Measurements from ENCODE around the gene THSD7B. TPM values are rescaled to one million over a fixed set of nuclear protein-coding genes. Genes with fewer than 3 reads are reported as not detected.

The THSD7B gene
- total and polyA plus RNA-seq, 2 experiments from 2014 or later = 0.86 to 3.8 TPM

GRCh38 chr2:137521653-137522619 is 756.6 kb downstream of the THSD7B start:
- Mint-ChIP-seq H3K36me3 (ENCODE audit: low read depth) (no peaks in the 10 kb centered on the region), H3K27me3 (ENCODE audit: insufficient read depth, low read depth, poor library complexity) (no peaks in the 10 kb centered on the region), H3K27ac (no peak overlapping the region; the same call in 1 of the 2 replicates), H3K9me3 (0 out of 3 replicates have a peak, but pooled peaks cover 2% of the 10 kb centered on the region), H3K4me3 (no peak overlapping the region), H3K4me1 (peaks cover 11% of the 10 kb centered on the region)
- no peaks in the 10 kb centered on the region for H3K27me3 ChIP-seq (ENCODE audit: insufficient read depth)
- DNase-seq (ENCODE audit: low spot score) = peak; percentile 27
- no peaks in the 10 kb centered on the region for H3K9me2 ChIP-seq (ENCODE audit: insufficient read depth)
- no peaks in the 10 kb centered on the region for H3F3A ChIP-seq (replicated peaks; ENCODE audit: low read depth)
- H3K4me2 ChIP-seq = no peak overlapping the region
- ATAC-seq = peak; percentile 48; the same call in 2 of the 3 replicates
- H3K4me1 ChIP-seq (ENCODE audit: insufficient read depth) = peaks cover 7% of the 10 kb centered on the region
- H3K27ac ChIP-seq (ENCODE audit: low read depth) = no peak overlapping the region
- TF ChIP-seq ZNF462 (CRISPR knock-in tag; IDR thresholded peaks at IDR 0.05) (no peak), POLR2AphosphoS5 (IDR thresholded peaks at IDR 0.05; ENCODE audit: low read depth) (no peak), ZNF114 (CRISPR knock-in tag; IDR thresholded peaks at IDR 0.05) (no peak)
- no peaks in the 10 kb centered on the region for H4K20me1 ChIP-seq (replicated peaks; ENCODE audit: insufficient read depth)
- H3K79me2 ChIP-seq (replicated peaks; ENCODE audit: insufficient read depth) = no peaks in the 10 kb centered on the region
- H2AFZ ChIP-seq = peak overlapping the region; percentile 1
- H3K36me3 ChIP-seq (ENCODE audit: insufficient read depth) = no peaks in the 10 kb centered on the region
- H3K4me3 ChIP-seq = no peak overlapping the region

- Mint-ChIP-seq H3K4me1 (peaks cover 11% of the 10 kb centered on the region), H3K9me3 (0 out of 3 replicates have a peak, but pooled peaks cover 2% of the 10 kb centered on the region), H3K27me3 (ENCODE audit: insufficient read depth, low read depth, poor library complexity) (no peaks in the 10 kb centered on the region), H3K36me3 (ENCODE audit: low read depth) (no peaks in the 10 kb centered on the region), H3K27ac (no peak overlapping the region; the same call in 1 of the 2 replicates), H3K4me3 (no peak overlapping the region)
- Histone ChIP-seq H3K9me2 (ENCODE audit: insufficient read depth) (no peaks in the 10 kb centered on the region), H2AFZ (no peak overlapping the region), H3K36me3 (ENCODE audit: insufficient read depth) (no peaks in the 10 kb centered on the region), H3F3A (replicated peaks; ENCODE audit: low read depth) (no peaks in the 10 kb centered on the region), H4K20me1 (replicated peaks; ENCODE audit: insufficient read depth) (no peaks in the 10 kb centered on the region), H3K4me2 (no peak overlapping the region), H3K4me1 (ENCODE audit: insufficient read depth) (peaks cover 7% of the 10 kb centered on the region), H3K27me3 (ENCODE audit: insufficient read depth) (no peaks in the 10 kb centered on the region), H3K27ac (ENCODE audit: low read depth) (no peak overlapping the region), H3K4me3 (no peak overlapping the region), H3K79me2 (replicated peaks; ENCODE audit: insufficient read depth) (no peaks in the 10 kb centered on the region)
- DNase-seq (ENCODE audit: low spot score) (no peak), ATAC-seq (no peak)
- TF ChIP-seq POLR2AphosphoS5 (IDR thresholded peaks at IDR 0.05; ENCODE audit: low read depth) = no peak
- no peak for TF ChIP-seq ZNF114 (CRISPR knock-in tag; IDR thresholded peaks at IDR 0.05)
- no peak for TF ChIP-seq STAT1 (IDR thresholded peaks at IDR 0.05; ENCODE audit: unreplicated experiment)
- TF ChIP-seq ETS1 (IDR thresholded peaks at IDR 0.05) = no peak
Observed at GRCh38 chr2:137522620-137523011, 757.3 kb downstream of the THSD7B start.
